ENCODE measurements around the gene KRTAP1-4.
"Not testable (repeated sequence)": the region's sequence is repeated elsewhere in the genome, so short reads cannot be mapped to it uniquely, and the experiment has no call there.

The KRTAP1-4 gene

GRCh38 chr17:41029633-41030245, at the start of gene KRTAP1-4:
Gene KRTAP1-4, minus strand, starts transcription at chr17:41030195. Its CDS starts 117 bp downstream, at chr17:41030078.
- H3K9me3 Mint-ChIP-seq, result no peaks in the 10 kb centered on the region
- no peak within 1 kb of the TSS for H3K4me3 Mint-ChIP-seq
- no peak within 1 kb of the TSS for H3K27ac Mint-ChIP-seq
- H3K36me3 Mint-ChIP-seq, result no peaks in the 10 kb centered on the region
- H3K27me3 Mint-ChIP-seq, result peaks cover 15% of the 10 kb centered on the region
- no peaks in the 10 kb centered on the region for H3K4me1 Mint-ChIP-seq

GRCh38 chr17:41076788-41077187, 46.8 kb upstream of the KRTAP1-4 start:
- peaks cover 11% of the 10 kb centered on the region for H3K27me3 Mint-ChIP-seq

GRCh38 chr17:41073676-41074075, 43.7 kb upstream of the KRTAP1-4 start:
- Mint-ChIP-seq H3K9me3 (no peaks in the 10 kb centered on the region), H3K4me1 (no peaks in the 10 kb centered on the region), H3K4me3 (no peak overlapping the region), H3K36me3 (peaks cover 3% of the 10 kb centered on the region), H3K27ac (no peak overlapping the region), H3K27me3 (peaks cover 11% of the 10 kb centered on the region)

More at GRCh38 chr17:41076788-41077187, 46.8 kb upstream of the KRTAP1-4 start:
- no peak overlapping the region for H3K4me3 Mint-ChIP-seq
- H3K36me3 Mint-ChIP-seq, result peaks cover 3% of the 10 kb centered on the region
- no peak overlapping the region for H3K27ac Mint-ChIP-seq
- H3K9me3 Mint-ChIP-seq, result no peaks in the 10 kb centered on the region
- H3K4me1 Mint-ChIP-seq, result no peaks in the 10 kb centered on the region

- H3K27ac Mint-ChIP-seq, result no peak overlapping the region
- no peaks in the 10 kb centered on the region for H3K4me1 Mint-ChIP-seq
- no peak overlapping the region for H3K4me3 Mint-ChIP-seq
- H3K36me3 Mint-ChIP-seq, result peaks cover 3% of the 10 kb centered on the region
- peaks cover 10% of the 10 kb centered on the region for H3K27me3 Mint-ChIP-seq
- no peaks in the 10 kb centered on the region for H3K9me3 Mint-ChIP-seq
Measured at GRCh38 chr17:41071606-41072360, 41.8 kb upstream of the KRTAP1-4 start.

GRCh38 chr17:41069031-41069430, 39.0 kb upstream of the KRTAP1-4 start:
- H3K4me3 Mint-ChIP-seq, result no peak overlapping the region
- no peaks in the 10 kb centered on the region for H3K4me1 Mint-ChIP-seq
- no peaks in the 10 kb centered on the region for H3K27me3 Mint-ChIP-seq
- no peaks in the 10 kb centered on the region for H3K36me3 Mint-ChIP-seq
- no peak overlapping the region for H3K27ac Mint-ChIP-seq
- H3K9me3 Mint-ChIP-seq, result no peaks in the 10 kb centered on the region

- no peaks in the 10 kb centered on the region for H3K27me3 Mint-ChIP-seq
- H3K27ac Mint-ChIP-seq, result no peak overlapping the region
- no peak overlapping the region for H3K4me3 Mint-ChIP-seq
- no peaks in the 10 kb centered on the region for H3K9me3 Mint-ChIP-seq
- no peaks in the 10 kb centered on the region for H3K36me3 Mint-ChIP-seq
- no peaks in the 10 kb centered on the region for H3K4me1 Mint-ChIP-seq
Measured at GRCh38 chr17:41067281-41067680, 37.3 kb upstream of the KRTAP1-4 start.

GRCh38 chr17:41065829-41066624, 36.0 kb upstream of the KRTAP1-4 start, which contains the start of gene KRTAP2-4:
Gene KRTAP2-4, minus strand, starts transcription at chr17:41065879. Its CDS starts 34 bp downstream, at chr17:41065845.
- Mint-ChIP-seq H3K9me3 (no peaks in the 10 kb centered on the region), H3K27me3 (peaks cover 2% of the 10 kb centered on the region), H3K4me1 (no peaks in the 10 kb centered on the region), H3K36me3 (no peaks in the 10 kb centered on the region), H3K27ac (no peak within 1 kb of the TSS), H3K4me3 (no peak within 1 kb of the TSS)

- H3K36me3 Mint-ChIP-seq, H3K9me3 Mint-ChIP-seq, H3K27ac Mint-ChIP-seq, H3K27me3 Mint-ChIP-seq, H3K4me1 Mint-ChIP-seq, H3K4me3 Mint-ChIP-seq: not testable (repeated sequence)
Measured at GRCh38 chr17:41065016-41065689, 35.2 kb upstream of the KRTAP1-4 start.

GRCh38 chr17:41064301-41064700, 34.3 kb upstream of the KRTAP1-4 start:
- Mint-ChIP-seq H3K9me3 (no peaks in the 10 kb centered on the region), H3K27me3 (peaks cover 11% of the 10 kb centered on the region), H3K4me1 (no peaks in the 10 kb centered on the region), H3K36me3 (no peaks in the 10 kb centered on the region), H3K27ac (no peak overlapping the region), H3K4me3 (no peak overlapping the region)

- Mint-ChIP-seq H3K27me3 (peaks cover 16% of the 10 kb centered on the region), H3K27ac (peak overlapping the region; percentile 0), H3K9me3 (no peaks in the 10 kb centered on the region), H3K4me3 (no peak overlapping the region), H3K36me3 (no peaks in the 10 kb centered on the region), H3K4me1 (no peaks in the 10 kb centered on the region)
Measured at GRCh38 chr17:41063449-41063848, 33.5 kb upstream of the KRTAP1-4 start.

GRCh38 chr17:41061964-41062363, 32.0 kb upstream of the KRTAP1-4 start:
- H3K4me1 Mint-ChIP-seq, result no peaks in the 10 kb centered on the region
- H3K9me3 Mint-ChIP-seq, result no peaks in the 10 kb centered on the region
- peaks cover 20% of the 10 kb centered on the region for H3K27me3 Mint-ChIP-seq
- H3K36me3 Mint-ChIP-seq, result no peaks in the 10 kb centered on the region
- no peak overlapping the region for H3K4me3 Mint-ChIP-seq
- no peak overlapping the region for H3K27ac Mint-ChIP-seq

- Mint-ChIP-seq H3K9me3 (no peaks in the 10 kb centered on the region), H3K27ac (no peak within 1 kb of the TSS), H3K27me3 (peaks cover 25% of the 10 kb centered on the region), H3K36me3 (no peaks in the 10 kb centered on the region), H3K4me3 (no peak within 1 kb of the TSS), H3K4me1 (no peaks in the 10 kb centered on the region)
Measured at GRCh38 chr17:41060052-41060604, 30.1 kb upstream of the KRTAP1-4 start, which contains the start of gene KRTAP2-3. Gene KRTAP2-3, minus strand, starts transcription at chr17:41060114. Its CDS starts 64 bp downstream, at chr17:41060050.

- H3K9me3 Mint-ChIP-seq, H3K36me3 Mint-ChIP-seq, H3K4me1 Mint-ChIP-seq, H3K27ac Mint-ChIP-seq, H3K4me3 Mint-ChIP-seq: not testable (repeated sequence)
- peaks cover 26% of the 10 kb centered on the region for H3K27me3 Mint-ChIP-seq
Measured at GRCh38 chr17:41059276-41060051, 29.5 kb upstream of the KRTAP1-4 start.

- H3K4me3 Mint-ChIP-seq, result no peak overlapping the region
- no peak overlapping the region for H3K27ac Mint-ChIP-seq
- H3K9me3 Mint-ChIP-seq, result no peaks in the 10 kb centered on the region
- H3K4me1 Mint-ChIP-seq, result no peaks in the 10 kb centered on the region
- H3K36me3 Mint-ChIP-seq, result no peaks in the 10 kb centered on the region
- peaks cover 26% of the 10 kb centered on the region for H3K27me3 Mint-ChIP-seq
Measured at GRCh38 chr17:41058741-41059140, 28.7 kb upstream of the KRTAP1-4 start.

Data from activated naive CD4-positive, alpha-beta T cell treated with anti-CD3 and anti-CD28 coated beads, Interleukin-2, amount 50 U/mL, for 24 hours (primary cell).